AG09319 (cell line): ENCODE data around the gene PCCA.

Source experiments
- DNase-seq: peaks from one replicate; pipeline ENCODE4 v3.0.0-alpha.2; 2010; ENCODE audit warnings: low read depth; ENCODE audit errors: extremely low read depth
- CTCF ChIP-seq: IDR thresholded peaks from 2 replicates; pipeline ENCODE4 v1.5.1; 2011; ENCODE audit warnings: low read depth, mild to moderate bottlenecking, inconsistent platforms, low read length, moderate library complexity

PCCA gene

GRCh38 chr13:100493418-100493817 is 404.5 kb downstream of the PCCA start:
- TF ChIP-seq CTCF: no peak
- DNase-seq: no peak

GRCh38 chr13:100495455-100495854 is 406.6 kb downstream of the PCCA start:
- DNase-seq: no peak
- no peak for TF ChIP-seq CTCF

GRCh38 chr13:100497389-100497788 is 408.5 kb downstream of the PCCA start:
- no peak for DNase-seq
- TF ChIP-seq CTCF: no peak

GRCh38 chr13:100502446-100502845 is 413.6 kb downstream of the PCCA start:
- DNase-seq: no peak
- TF ChIP-seq CTCF: no peak

GRCh38 chr13:100503622-100504021 is 414.7 kb downstream of the PCCA start:
- DNase-seq: no peak
- TF ChIP-seq CTCF: no peak

GRCh38 chr13:100506154-100506553 is 417.3 kb downstream of the PCCA start:
- DNase-seq: no peak
- no peak for TF ChIP-seq CTCF

GRCh38 chr13:100506600-100507422 is 417.9 kb downstream of the PCCA start:
- TF ChIP-seq CTCF: no peak
- no peak for DNase-seq
